Measurements from ENCODE around the gene PDE8B. TPM values are rescaled to one million over a fixed set of nuclear protein-coding genes. Genes with fewer than 3 reads are reported as not detected.

Gene PDE8B
- total RNA-seq, 1 donor, result 6.0 TPM

DNA sequence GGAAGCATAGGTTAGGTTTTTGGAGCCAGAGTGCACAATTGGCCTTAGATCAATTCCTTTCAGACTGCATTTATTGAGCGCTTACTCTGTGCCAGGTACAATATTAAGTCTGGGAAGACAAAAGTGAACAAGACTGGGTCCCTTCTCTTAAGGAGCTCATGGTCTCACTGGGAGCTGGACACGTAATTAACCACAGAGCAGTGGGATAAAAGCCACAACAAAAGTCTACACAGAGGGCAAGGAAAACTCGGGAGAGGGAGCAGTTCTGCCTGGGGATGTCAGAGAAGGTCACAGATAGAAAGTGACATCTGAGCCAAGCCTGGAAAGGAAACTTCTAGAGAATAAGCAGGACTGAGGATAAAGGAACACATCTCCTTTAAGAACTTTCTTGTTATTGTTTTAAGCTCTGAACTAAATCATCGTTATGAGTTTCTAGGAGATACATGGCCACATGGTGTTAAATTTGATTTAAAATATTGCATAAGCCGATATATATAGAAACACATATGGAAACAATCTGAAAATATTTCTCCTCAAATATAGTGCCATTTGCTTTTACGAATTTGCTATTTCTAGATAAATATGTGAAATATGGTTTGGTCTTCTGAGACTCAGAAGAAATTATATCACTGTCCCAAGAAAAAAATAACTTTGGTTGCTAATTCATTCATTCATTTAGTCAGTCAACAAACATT lies 40.1 kb upstream of the PDE8B start:
- no peak for TF ChIP-seq CTCF (IDR thresholded peaks at IDR 0.05; ENCODE audit: insufficient read depth, low read depth, low read length)
- no peak for DNase-seq (ENCODE audit: low read depth)
- no peak overlapping the region for H3K4me3 ChIP-seq (ENCODE audit: low read depth, low read length)

DNA sequence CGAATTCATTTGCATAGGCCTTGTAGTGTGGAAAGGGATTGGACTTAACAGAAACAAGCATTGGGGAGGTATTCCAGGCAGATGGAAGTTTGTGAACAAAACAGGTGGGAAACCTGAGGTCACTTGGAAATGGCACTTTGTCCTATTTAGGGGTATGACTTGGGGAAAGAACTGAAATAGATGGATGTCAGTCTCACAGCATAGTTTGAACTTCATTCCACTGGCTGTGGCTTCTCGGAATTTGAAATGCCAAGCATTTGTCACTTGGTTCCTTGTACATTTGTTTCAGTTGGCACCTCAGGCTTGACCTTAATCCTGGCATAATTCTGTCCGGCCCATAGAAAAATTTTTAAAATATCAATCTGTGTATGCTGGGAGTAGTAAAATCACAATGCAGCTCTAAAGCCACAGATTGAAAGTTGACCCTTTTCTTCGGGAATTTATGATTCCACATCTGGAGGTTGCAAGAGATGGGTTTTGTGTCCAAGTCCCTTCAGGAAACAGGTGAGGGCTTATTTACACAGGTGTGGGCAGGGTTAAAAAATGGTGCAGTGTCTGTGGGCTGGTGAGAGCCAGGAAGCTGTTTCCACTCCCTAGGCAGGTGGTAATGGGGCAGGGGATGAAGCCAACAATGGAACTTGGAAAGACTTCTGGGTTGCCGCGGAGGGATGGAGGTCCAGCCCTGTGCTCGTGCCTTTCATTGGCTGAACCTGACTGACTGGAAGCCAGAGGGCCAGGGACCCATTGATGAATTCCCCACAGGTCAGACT lies 39.2 kb upstream of the PDE8B start:
- TF ChIP-seq CTCF (IDR thresholded peaks at IDR 0.05; ENCODE audit: insufficient read depth, low read depth, low read length), result no peak
- no peak for DNase-seq (ENCODE audit: low read depth)
- no peak overlapping the region for H3K4me3 ChIP-seq (ENCODE audit: low read depth, low read length)

- no peak for TF ChIP-seq CTCF (IDR thresholded peaks at IDR 0.05; ENCODE audit: insufficient read depth, low read depth, low read length)
- DNase-seq (ENCODE audit: low read depth), result no peak
- H3K4me3 ChIP-seq (ENCODE audit: low read depth, low read length), result no peak overlapping the region
These were observed 37.7 kb upstream of the PDE8B start for GRCh38 chr5:77172713-77173328.

DNA sequence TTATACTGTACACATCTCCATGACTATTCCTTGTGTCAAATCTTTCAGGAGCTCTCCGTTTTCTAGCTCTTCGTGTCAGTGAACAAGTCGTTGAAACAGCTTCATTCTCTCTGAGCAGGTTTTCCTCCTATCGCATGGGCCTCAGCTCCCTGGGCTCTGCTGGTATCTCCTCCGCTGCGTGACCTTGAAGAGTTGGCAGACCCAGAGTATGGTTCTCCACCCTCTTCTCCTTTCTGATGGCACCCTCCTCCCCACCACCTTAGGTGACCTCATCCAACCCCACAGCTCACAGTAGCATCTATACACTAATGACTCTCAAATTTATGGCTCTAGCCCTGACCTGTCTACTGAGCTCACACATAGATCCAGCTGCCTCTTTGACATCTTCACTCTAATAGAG lies 36.0 kb upstream of the PDE8B start:
- TF ChIP-seq CTCF (IDR thresholded peaks at IDR 0.05; ENCODE audit: insufficient read depth, low read depth, low read length), result no peak
- DNase-seq (ENCODE audit: low read depth), result no peak
- H3K4me3 ChIP-seq (ENCODE audit: low read depth, low read length), result no peak overlapping the region

DNA sequence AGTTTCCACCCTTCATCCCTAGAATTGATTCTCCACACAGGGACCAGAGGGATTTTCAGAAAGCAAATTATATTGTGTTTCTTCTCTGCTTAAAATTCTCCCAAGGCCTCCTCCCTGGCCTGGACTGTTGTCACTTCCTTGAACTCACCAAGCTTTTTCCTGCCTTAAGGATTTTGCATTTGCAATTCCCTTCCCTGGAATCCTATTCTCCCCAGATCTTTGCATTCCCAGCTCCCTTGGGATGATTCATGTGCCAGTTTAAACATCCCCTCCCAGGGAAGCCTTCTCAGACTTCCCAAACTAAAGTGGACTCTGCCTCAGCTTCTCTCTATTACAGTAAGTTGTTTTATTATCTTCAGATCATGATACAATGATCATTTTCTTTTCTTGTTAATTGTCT lies 35.2 kb upstream of the PDE8B start:
- no peak for DNase-seq (ENCODE audit: low read depth)
- TF ChIP-seq CTCF (IDR thresholded peaks at IDR 0.05; ENCODE audit: insufficient read depth, low read depth, low read length), result no peak
- no peak overlapping the region for H3K4me3 ChIP-seq (ENCODE audit: low read depth, low read length)

GRCh38 chr5:77176429-77176828 lies 34.1 kb upstream of the PDE8B start:
- DNase-seq (ENCODE audit: low read depth), result no peak
- no peak for TF ChIP-seq CTCF (IDR thresholded peaks at IDR 0.05; ENCODE audit: insufficient read depth, low read depth, low read length)
- H3K4me3 ChIP-seq (ENCODE audit: low read depth, low read length), result no peak overlapping the region
